ENCODE results near the gene FILIP1L.

DNA sequence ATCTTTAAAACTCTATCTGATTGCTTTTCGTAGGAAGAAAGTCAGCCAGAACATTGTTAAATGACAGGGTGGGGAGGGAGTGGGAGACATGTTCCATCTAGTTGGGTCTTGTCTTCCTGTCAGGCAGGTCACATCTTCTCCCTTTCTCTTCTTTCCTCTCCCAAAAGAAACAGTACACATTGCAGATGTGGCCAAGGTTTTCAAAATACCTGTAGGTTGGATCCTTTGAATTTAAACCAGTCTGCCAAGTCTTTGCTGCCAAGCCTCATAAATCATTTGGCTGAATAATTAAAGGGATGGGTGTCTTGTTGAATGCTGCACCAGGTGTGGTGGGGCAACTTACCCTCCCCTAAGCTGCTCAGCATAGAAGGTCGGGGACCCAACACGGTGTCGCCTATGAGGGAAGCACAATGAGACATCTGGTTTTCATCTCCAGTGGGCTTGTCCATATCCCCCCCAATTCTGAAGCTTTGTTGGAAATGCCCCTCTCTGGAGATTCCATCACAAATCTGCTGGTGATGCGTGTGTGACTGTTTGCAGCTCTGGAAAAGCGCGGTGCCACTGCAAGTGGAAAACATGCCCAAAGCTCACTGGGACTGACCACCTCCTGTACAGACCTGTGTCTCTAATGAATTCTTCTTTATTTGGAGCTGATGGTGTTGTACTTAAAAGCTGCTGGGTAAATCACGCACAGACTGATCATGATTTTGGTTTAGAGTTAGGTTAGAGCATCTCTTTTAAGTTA, 112.6 kb downstream of the FILIP1L start:
- TF ChIP-seq CHD1 (IDR thresholded peaks at IDR 0.05; ENCODE audit: low read depth, low read length) = no peak
- no peak for TF ChIP-seq POLR2AphosphoS5 (IDR thresholded peaks at IDR 0.05; ENCODE audit: low read depth, low read length)

Measured in H1 (cell line).